ENCODE measurements around the gene NWD2. TPM values are rescaled to one million over a fixed set of nuclear protein-coding genes. Genes with fewer than 3 reads are reported as not detected.

NWD2 gene
- total and polyA plus RNA-seq, 2 donors (not counting 1 experiment from before 2014, with no cell fraction given), result not detected

- Histone ChIP-seq H3K4me2 (ENCODE audit: extremely low read depth, insufficient read depth, low read length) (no peak overlapping the region), H2AFZ (ENCODE audit: low read length) (no peak overlapping the region), H3K9me3 (ENCODE audit: control insufficient read depth, insufficient read depth, low read depth, low read length) (no peaks in the 10 kb centered on the region), H3K27me3 (ENCODE audit: control insufficient read depth, insufficient read depth, low read length) (no peaks in the 10 kb centered on the region), H3K27ac (ENCODE audit: insufficient read depth, low read length) (no peak overlapping the region), H3K36me3 (ENCODE audit: control insufficient read depth, insufficient read depth, low read length) (no peaks in the 10 kb centered on the region), H3K9ac (ENCODE audit: insufficient read depth, low read length) (no peak overlapping the region), H3K4me3 (replicated peaks in 1 of 4; ENCODE audit: control extremely low read depth in 1 of 4, insufficient read depth in 1 of 4, low read depth in 3 of 4, low read length in 4 of 4) (no peak overlapping the region), H3K4me1 (ENCODE audit: control insufficient read depth, extremely low read depth, insufficient read depth, low read length) (no peaks in the 10 kb centered on the region), H3K79me2 (ENCODE audit: control insufficient read depth, insufficient read depth, low read length) (no peaks in the 10 kb centered on the region), H4K20me1 (ENCODE audit: control insufficient read depth, extremely low read depth, insufficient read depth, low read length) (no peaks in the 10 kb centered on the region)
- DNase-seq (ENCODE audit: low read depth in 2 of 2), result no peak
- TF ChIP-seq EZH2 (IDR thresholded peaks at IDR 0.05; ENCODE audit: low read length, missing control alignments) (no peak), CTCF (conservative IDR thresholded peaks at IDR 0.05 in 1 of 2, IDR thresholded peaks at IDR 0.05 in 1 of 2; ENCODE audit: low read depth in 1 of 2, low read length in 2 of 2) (no peak)
Measured at GRCh38 chr4:37268319-37268718, 23.8 kb downstream of the NWD2 start.

- no peak for DNase-seq (ENCODE audit: low read depth in 2 of 2)
- no peak overlapping the region for H3K4me2 ChIP-seq (ENCODE audit: extremely low read depth, insufficient read depth, low read length)
- no peak for TF ChIP-seq EZH2 (IDR thresholded peaks at IDR 0.05; ENCODE audit: low read length, missing control alignments)
- H3K4me3 ChIP-seq (replicated peaks in 1 of 4; ENCODE audit: control extremely low read depth in 1 of 4, insufficient read depth in 1 of 4, low read depth in 3 of 4, low read length in 4 of 4), result no peak overlapping the region
- no peak overlapping the region for H3K9ac ChIP-seq (ENCODE audit: insufficient read depth, low read length)
- no peaks in the 10 kb centered on the region for H3K9me3 ChIP-seq (ENCODE audit: control insufficient read depth, insufficient read depth, low read depth, low read length)
- no peaks in the 10 kb centered on the region for H3K4me1 ChIP-seq (ENCODE audit: control insufficient read depth, extremely low read depth, insufficient read depth, low read length)
- H3K79me2 ChIP-seq (ENCODE audit: control insufficient read depth, insufficient read depth, low read length), result no peaks in the 10 kb centered on the region
- no peaks in the 10 kb centered on the region for H3K36me3 ChIP-seq (ENCODE audit: control insufficient read depth, insufficient read depth, low read length)
- no peak overlapping the region for H2AFZ ChIP-seq (ENCODE audit: low read length)
- no peak overlapping the region for H3K27ac ChIP-seq (ENCODE audit: insufficient read depth, low read length)
- H4K20me1 ChIP-seq (ENCODE audit: control insufficient read depth, extremely low read depth, insufficient read depth, low read length), result no peaks in the 10 kb centered on the region
- H3K27me3 ChIP-seq (ENCODE audit: control insufficient read depth, insufficient read depth, low read length), result no peaks in the 10 kb centered on the region
Measured at GRCh38 chr4:37279121-37279520, 34.6 kb downstream of the NWD2 start.

- H2AFZ ChIP-seq (ENCODE audit: low read length), result no peak overlapping the region
- H3K79me2 ChIP-seq (ENCODE audit: control insufficient read depth, insufficient read depth, low read length), result no peaks in the 10 kb centered on the region
- H3K9ac ChIP-seq (ENCODE audit: insufficient read depth, low read length), result no peak overlapping the region
- TF ChIP-seq CTCF (conservative IDR thresholded peaks at IDR 0.05 in 1 of 2, IDR thresholded peaks at IDR 0.05 in 1 of 2; ENCODE audit: low read depth in 1 of 2, low read length in 2 of 2) (no peak), EZH2 (IDR thresholded peaks at IDR 0.05; ENCODE audit: low read length, missing control alignments) (no peak)
- H3K4me1 ChIP-seq (ENCODE audit: control insufficient read depth, extremely low read depth, insufficient read depth, low read length), result no peaks in the 10 kb centered on the region
- H3K4me2 ChIP-seq (ENCODE audit: extremely low read depth, insufficient read depth, low read length), result no peak overlapping the region
- DNase-seq (ENCODE audit: low read depth in 2 of 2), result no peak
- H4K20me1 ChIP-seq (ENCODE audit: control insufficient read depth, extremely low read depth, insufficient read depth, low read length), result no peaks in the 10 kb centered on the region
- H3K9me3 ChIP-seq (ENCODE audit: control insufficient read depth, insufficient read depth, low read depth, low read length), result no peaks in the 10 kb centered on the region
- no peak overlapping the region for H3K4me3 ChIP-seq (replicated peaks in 1 of 4; ENCODE audit: control extremely low read depth in 1 of 4, insufficient read depth in 1 of 4, low read depth in 3 of 4, low read length in 4 of 4)
- no peak overlapping the region for H3K27ac ChIP-seq (ENCODE audit: insufficient read depth, low read length)
- H3K27me3 ChIP-seq (ENCODE audit: control insufficient read depth, insufficient read depth, low read length), result no peaks in the 10 kb centered on the region
- H3K36me3 ChIP-seq (ENCODE audit: control insufficient read depth, insufficient read depth, low read length), result no peaks in the 10 kb centered on the region
Measured at GRCh38 chr4:37279894-37280592, 35.5 kb downstream of the NWD2 start.

Measured in fibroblast of lung (primary cell).